ENCODE measurements around the gene TENT4A.

Gene TENT4A

GRCh38 chr5:6784481-6784880 lies 71.2 kb downstream of the TENT4A start:
- in situ Hi-C loops (cut with HindIII; ENCODE audit: low pct_unique_long_range_greater_than_20kb, low sequenced_read_pairs): no loop called here
- no peak for DNase-seq (ENCODE audit: low read depth in 1 of 2, low spot score in 1 of 2)
- no peak for TF ChIP-seq JUND (IDR thresholded peaks at IDR 0.05; ENCODE audit: low read depth)

GRCh38 chr5:6785161-6785860 lies 72.1 kb downstream of the TENT4A start:
- in situ Hi-C loops (cut with HindIII; ENCODE audit: low pct_unique_long_range_greater_than_20kb, low sequenced_read_pairs): no loop called here

GRCh38 chr5:6785861-6786180 lies 72.6 kb downstream of the TENT4A start:
- TF ChIP-seq JUND (IDR thresholded peaks at IDR 0.05; ENCODE audit: low read depth): no peak
- in situ Hi-C loops (cut with HindIII; ENCODE audit: low pct_unique_long_range_greater_than_20kb, low sequenced_read_pairs): no loop called here
- no peak for DNase-seq (ENCODE audit: low read depth in 1 of 2, low spot score in 1 of 2)

More at GRCh38 chr5:6785161-6785860, 72.1 kb downstream of the TENT4A start:
- no peak for TF ChIP-seq JUND (IDR thresholded peaks at IDR 0.05; ENCODE audit: low read depth)
- no peak for DNase-seq (ENCODE audit: low read depth in 1 of 2, low spot score in 1 of 2)

- DNase-seq (ENCODE audit: low read depth in 1 of 2, low spot score in 1 of 2): no peak
- in situ Hi-C loops (cut with HindIII; ENCODE audit: low pct_unique_long_range_greater_than_20kb, low sequenced_read_pairs): no loop called here
- no peak for TF ChIP-seq JUND (IDR thresholded peaks at IDR 0.05; ENCODE audit: low read depth)
Measured at GRCh38 chr5:6786786-6787495, 73.7 kb downstream of the TENT4A start.

- no peak for TF ChIP-seq JUND (IDR thresholded peaks at IDR 0.05; ENCODE audit: low read depth)
- no peak for DNase-seq (ENCODE audit: low read depth in 1 of 2, low spot score in 1 of 2)
- in situ Hi-C loops (cut with HindIII; ENCODE audit: low pct_unique_long_range_greater_than_20kb, low sequenced_read_pairs): no loop called here
Measured at GRCh38 chr5:6787941-6788340, 74.7 kb downstream of the TENT4A start.

- TF ChIP-seq JUND (IDR thresholded peaks at IDR 0.05; ENCODE audit: low read depth): no peak
- DNase-seq (ENCODE audit: low read depth in 1 of 2, low spot score in 1 of 2): no peak
- in situ Hi-C loops (cut with HindIII; ENCODE audit: low pct_unique_long_range_greater_than_20kb, low sequenced_read_pairs): no loop called here
Measured at GRCh38 chr5:6788439-6788838, 75.2 kb downstream of the TENT4A start.

- in situ Hi-C loops (cut with HindIII; ENCODE audit: low pct_unique_long_range_greater_than_20kb, low sequenced_read_pairs): no loop called here
- no peak for TF ChIP-seq JUND (IDR thresholded peaks at IDR 0.05; ENCODE audit: low read depth)
Measured at GRCh38 chr5:6788956-6789649, 75.9 kb downstream of the TENT4A start.

GRCh38 chr5:6790346-6790865 lies 77.2 kb downstream of the TENT4A start:
- no peak for DNase-seq (ENCODE audit: low read depth in 1 of 2, low spot score in 1 of 2)
- in situ Hi-C loops (cut with HindIII; ENCODE audit: low pct_unique_long_range_greater_than_20kb, low sequenced_read_pairs): no loop called here
- no peak for TF ChIP-seq JUND (IDR thresholded peaks at IDR 0.05; ENCODE audit: low read depth)

More at GRCh38 chr5:6788956-6789649, 75.9 kb downstream of the TENT4A start:
- no peak for DNase-seq (ENCODE audit: low read depth in 1 of 2, low spot score in 1 of 2)

- in situ Hi-C loops (cut with HindIII; ENCODE audit: low pct_unique_long_range_greater_than_20kb, low sequenced_read_pairs): no loop called here
- no peak for DNase-seq (ENCODE audit: low read depth in 1 of 2, low spot score in 1 of 2)
- TF ChIP-seq JUND (IDR thresholded peaks at IDR 0.05; ENCODE audit: low read depth): no peak
Measured at GRCh38 chr5:6791031-6791430, 77.8 kb downstream of the TENT4A start.

GRCh38 chr5:6792376-6792775 lies 79.1 kb downstream of the TENT4A start:
- in situ Hi-C loops (cut with HindIII; ENCODE audit: low pct_unique_long_range_greater_than_20kb, low sequenced_read_pairs): no loop called here
- no peak for DNase-seq (ENCODE audit: low read depth in 1 of 2, low spot score in 1 of 2)
- TF ChIP-seq JUND (IDR thresholded peaks at IDR 0.05; ENCODE audit: low read depth): no peak

- TF ChIP-seq JUND (IDR thresholded peaks at IDR 0.05; ENCODE audit: low read depth): no peak
- in situ Hi-C loops (cut with HindIII; ENCODE audit: low pct_unique_long_range_greater_than_20kb, low sequenced_read_pairs): no loop called here
- no peak for DNase-seq (ENCODE audit: low read depth in 1 of 2, low spot score in 1 of 2)
Measured at GRCh38 chr5:6792911-6793471, 79.8 kb downstream of the TENT4A start.

GRCh38 chr5:6801236-6801635 lies 88.0 kb downstream of the TENT4A start:
- in situ Hi-C loops (cut with HindIII; ENCODE audit: low pct_unique_long_range_greater_than_20kb, low sequenced_read_pairs): no loop called here
- no peak for TF ChIP-seq JUND (IDR thresholded peaks at IDR 0.05; ENCODE audit: low read depth)
- DNase-seq (ENCODE audit: low read depth in 1 of 2, low spot score in 1 of 2): no peak

Data from T47D (cell line).